ENCODE results near the gene DBP. TPM values are rescaled to one million over a fixed set of nuclear protein-coding genes. Genes with fewer than 3 reads are reported as not detected.

DBP gene
- total and polyA plus RNA-seq, 2 of the 13 experiments (the other 11 are each of a cell fraction or from before 2014, with no cell fraction given), result 1.7 to 5.8 TPM

DNA sequence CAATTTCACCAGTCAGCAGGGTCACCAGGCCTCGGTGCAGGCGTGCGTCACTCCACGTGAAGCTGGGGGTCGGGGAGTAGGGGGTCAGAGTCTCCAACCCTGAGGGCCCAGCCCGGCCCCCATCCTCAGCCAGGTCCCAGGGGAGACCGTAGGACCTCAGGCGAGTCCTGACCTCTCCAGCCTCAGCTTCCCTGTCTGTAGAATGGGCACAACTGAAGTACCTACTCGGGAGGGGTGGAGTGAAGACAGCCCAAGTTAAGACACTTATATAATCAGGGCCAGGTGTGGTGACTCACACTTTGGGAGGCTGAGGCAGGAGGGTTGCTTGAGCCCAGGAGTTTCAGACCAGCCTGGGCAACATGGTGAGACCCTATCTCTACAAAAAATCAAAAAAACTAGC is 33.3 kb downstream of the DBP start:
- intact Hi-C loops (cut with micrococcal nuclease; ENCODE audit: unreplicated experiment), result no loop called here
- 51% methylated on average over 8 of the region's 9 CpGs for WGBS (ENCODE audit: low lambda C conversion rate)
- POLR2A ChIA-PET, result no interaction called here

More for the DNA sequence above, 33.3 kb downstream of the DBP start:
- DNase-seq (ENCODE audit: low spot score) (no peak), ATAC-seq (no peak), FAIRE-seq (no peak)
- TF ChIP-seq, protein P1, sequence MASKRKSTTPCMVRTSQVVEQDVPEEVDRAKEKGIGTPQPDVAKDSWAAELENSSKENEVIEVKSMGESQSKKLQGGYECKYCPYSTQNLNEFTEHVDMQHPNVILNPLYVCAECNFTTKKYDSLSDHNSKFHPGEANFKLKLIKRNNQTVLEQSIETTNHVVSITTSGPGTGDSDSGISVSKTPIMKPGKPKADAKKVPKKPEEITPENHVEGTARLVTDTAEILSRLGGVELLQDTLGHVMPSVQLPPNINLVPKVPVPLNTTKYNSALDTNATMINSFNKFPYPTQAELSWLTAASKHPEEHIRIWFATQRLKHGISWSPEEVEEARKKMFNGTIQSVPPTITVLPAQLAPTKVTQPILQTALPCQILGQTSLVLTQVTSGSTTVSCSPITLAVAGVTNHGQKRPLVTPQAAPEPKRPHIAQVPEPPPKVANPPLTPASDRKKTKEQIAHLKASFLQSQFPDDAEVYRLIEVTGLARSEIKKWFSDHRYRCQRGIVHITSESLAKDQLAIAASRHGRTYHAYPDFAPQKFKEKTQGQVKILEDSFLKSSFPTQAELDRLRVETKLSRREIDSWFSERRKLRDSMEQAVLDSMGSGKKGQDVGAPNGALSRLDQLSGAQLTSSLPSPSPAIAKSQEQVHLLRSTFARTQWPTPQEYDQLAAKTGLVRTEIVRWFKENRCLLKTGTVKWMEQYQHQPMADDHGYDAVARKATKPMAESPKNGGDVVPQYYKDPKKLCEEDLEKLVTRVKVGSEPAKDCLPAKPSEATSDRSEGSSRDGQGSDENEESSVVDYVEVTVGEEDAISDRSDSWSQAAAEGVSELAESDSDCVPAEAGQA (IDR thresholded peaks at IDR 0.05; ENCODE audit: low read depth), result no peak
- TF ChIP-seq, protein P1 (CRISPR knock-in tag; IDR thresholded peaks at IDR 0.05; ENCODE audit: borderline replicate concordance), result no peak
- peak; percentile 53 for TF ChIP-seq ZMYM3 (CRISPR knock-in tag; IDR thresholded peaks at IDR 0.05)
- TF ChIP-seq ZNF629 (CRISPR knock-in tag; conservative IDR thresholded peaks at IDR 0.05), result peak; percentile 90
- no peak for TF ChIP-seq FOXP4 (CRISPR knock-in tag; IDR thresholded peaks at IDR 0.05)
- Histone ChIP-seq H3K9ac (ENCODE audit: insufficient read depth, low read depth, low read length) (no peak overlapping the region), H3K4me1 (ENCODE audit: insufficient read depth, low read length) (peaks cover 23% of the 10 kb centered on the region), H3K27ac (ENCODE audit: extremely low read length, insufficient read depth, low read length) (no peak overlapping the region), H3K27me3 (ENCODE audit: control insufficient read depth in 1 of 2, insufficient read depth in 2 of 2, low read length in 2 of 2) (peaks cover 0 to 8% of the 10 kb centered on the region in 2 experiments; a peak in 2 of 5 replicates), H3K4me3 (replicated peaks in 1 of 3; ENCODE audit: insufficient read depth in 1 of 3, low read depth in 2 of 3, low read length in 3 of 3) (no peak overlapping the region), H3K36me3 (replicated peaks in 1 of 2; ENCODE audit: control insufficient read depth in 1 of 2, insufficient read depth in 2 of 2, low read length in 2 of 2) (no peaks in the 10 kb centered on the region), H3K9me3 (ENCODE audit: low read length) (no peaks in the 10 kb centered on the region), H4K20me1 (ENCODE audit: insufficient read depth, low read length) (no peaks in the 10 kb centered on the region), H3K79me2 (ENCODE audit: insufficient read depth, low read length) (no peaks in the 10 kb centered on the region), H2AFZ (ENCODE audit: low read length) (no peak overlapping the region), H3K4me2 (ENCODE audit: low read depth, low read length) (no peak overlapping the region)
- no TSS peak for BruUV-seq (replicated peaks)
- in situ Hi-C loops (cut with HindIII; ENCODE audit: extremely low pct_ligation_motif_present, low pct_unique_long_range_greater_than_20kb), result no loop called here
- CTCF ChIA-PET (ENCODE audit: low intra/inter-chr PET ratio, low total read pairs), result no interaction called here

All from HepG2 (cell line).